Activated CD4-positive, CD25-positive, alpha-beta regulatory T cell treated with anti-CD3 and anti-CD28 coated beads, Interleukin-2, amount 50 U/mL, for 16 hours (primary cell): ENCODE data around the gene FAM131B.
"Not testable (repeated sequence)": the region's sequence is repeated elsewhere in the genome, so short reads cannot be mapped to it uniquely, and the experiment has no call there.

Source experiments
- DNase-seq: peaks from one replicate; pipeline ENCODE4 v3.0.0-alpha.2; 2020; ENCODE audit warnings: low read depth, low spot score

Gene FAM131B

DNA sequence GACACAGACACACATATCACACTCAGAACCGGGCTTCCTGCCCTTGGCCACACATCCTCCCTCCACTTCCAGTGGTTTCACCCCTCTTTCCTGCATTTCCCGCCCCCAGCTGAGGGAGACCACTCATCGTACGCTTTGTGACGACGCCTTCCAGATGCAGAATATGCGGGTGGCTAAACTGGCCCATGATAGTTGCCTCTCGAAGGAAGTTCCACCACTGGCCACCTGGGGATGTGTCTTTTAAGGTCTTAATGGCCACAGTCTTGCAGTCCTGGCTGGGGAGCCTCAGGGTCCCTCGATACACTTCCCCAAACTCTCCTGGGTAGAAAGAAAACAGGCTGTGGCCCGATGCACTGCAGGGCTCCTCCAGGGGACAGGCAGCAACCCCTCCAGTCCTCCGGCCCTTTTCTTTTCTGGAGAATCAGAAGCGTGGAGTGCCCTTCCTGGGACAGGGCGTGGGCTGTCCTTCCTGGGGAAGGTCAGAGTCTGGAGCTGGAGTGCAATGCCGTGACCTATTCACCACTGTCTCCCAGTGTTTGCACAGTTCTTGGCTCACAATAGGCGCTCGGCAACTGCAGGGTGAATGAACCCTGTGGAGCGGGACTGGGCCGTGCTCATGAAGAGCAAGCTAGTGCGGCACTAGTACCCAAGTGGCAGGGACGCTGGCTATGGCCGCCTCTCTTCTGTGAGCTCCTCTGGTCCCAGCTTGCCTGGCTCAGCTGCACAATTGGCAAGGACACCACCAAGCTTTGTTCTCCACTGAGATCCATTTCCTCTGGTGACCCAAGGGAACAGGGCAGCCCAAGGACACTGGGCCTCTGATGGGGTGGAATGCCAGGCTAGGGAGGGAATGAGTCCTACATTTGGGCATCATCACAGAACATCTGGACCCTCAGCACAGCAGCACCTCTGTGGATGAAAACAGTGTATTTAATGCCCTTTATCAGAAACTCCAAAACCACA lies 33.0 kb upstream of the FAM131B start:
- DNase-seq, result no peak

DNA sequence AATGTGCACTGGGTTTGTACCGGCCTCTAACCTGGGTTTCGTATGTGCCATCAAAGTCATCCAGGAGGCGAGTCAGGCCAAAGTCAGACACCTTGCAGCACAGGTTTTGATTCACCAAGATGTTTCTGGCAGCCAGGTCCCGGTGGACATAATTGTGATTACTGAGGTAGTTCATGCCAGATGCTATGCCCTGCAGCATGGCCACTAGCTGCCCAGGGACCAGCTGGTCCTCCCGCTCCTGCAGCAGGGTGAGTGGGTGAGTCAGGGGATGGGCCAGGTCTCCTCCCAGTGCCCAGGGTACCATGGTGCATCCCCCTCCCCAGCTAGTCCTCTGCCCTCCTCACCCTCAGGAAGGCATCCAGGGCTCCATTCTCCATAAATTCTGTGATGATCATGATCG lies 32.3 kb upstream of the FAM131B start:
- DNase-seq, result no peak

DNA sequence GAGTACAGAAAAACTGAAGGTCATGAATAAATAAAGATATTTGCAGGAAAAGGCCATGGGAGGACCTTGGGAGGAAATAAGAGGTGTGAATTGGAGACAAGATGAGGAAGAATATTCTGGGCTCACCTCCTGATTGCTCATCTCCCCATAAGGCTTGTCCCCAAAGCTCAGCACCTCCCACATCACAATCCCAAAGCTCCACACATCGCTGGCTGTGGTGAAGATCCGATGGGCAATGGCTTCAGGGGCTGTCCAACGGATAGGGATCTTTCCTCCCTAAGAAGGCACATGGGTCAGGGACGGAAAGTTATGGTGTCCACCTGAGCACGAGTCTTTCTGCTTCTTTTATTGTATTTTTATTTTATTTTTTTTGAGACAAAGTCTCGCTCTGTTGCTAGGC lies 31.6 kb upstream of the FAM131B start:
- DNase-seq, result no peak

DNA sequence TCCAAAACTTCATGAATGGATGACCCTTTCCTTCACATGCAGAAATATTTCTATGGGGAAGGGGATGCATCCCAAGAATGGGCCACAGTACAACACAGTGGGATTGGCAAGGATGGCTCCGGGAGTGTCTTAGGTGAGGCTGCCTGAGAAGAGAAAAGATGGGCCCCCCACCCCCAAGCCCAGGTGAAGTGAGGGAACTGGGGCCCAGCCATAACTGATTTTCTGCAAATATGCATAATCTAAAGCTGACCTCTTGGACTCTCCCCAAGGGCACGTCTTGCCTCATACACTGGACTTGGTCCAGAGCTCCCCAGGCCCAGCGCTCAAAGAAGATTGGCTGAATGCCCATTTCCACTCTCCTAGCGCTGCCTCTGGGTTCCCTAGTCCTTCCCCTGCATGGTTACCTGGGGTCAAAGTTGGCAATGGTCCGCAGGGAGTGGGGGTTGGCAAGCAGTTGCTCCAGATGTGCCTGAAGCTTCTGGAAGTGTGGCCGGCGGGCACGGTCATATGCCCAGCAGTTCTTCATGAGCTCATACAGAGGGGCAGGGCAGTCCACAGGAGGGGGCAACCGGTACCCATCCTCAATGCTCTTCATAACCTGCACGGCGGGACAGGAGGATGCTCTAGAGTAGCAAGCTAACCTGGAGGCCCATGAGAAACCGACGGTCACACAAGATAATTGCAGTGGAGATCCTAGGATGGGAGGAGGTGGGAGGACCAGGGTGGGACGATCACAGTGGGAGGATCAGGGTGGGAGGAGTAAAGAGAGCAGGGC lies 30.9 kb upstream of the FAM131B start:
- no peak for DNase-seq

DNA sequence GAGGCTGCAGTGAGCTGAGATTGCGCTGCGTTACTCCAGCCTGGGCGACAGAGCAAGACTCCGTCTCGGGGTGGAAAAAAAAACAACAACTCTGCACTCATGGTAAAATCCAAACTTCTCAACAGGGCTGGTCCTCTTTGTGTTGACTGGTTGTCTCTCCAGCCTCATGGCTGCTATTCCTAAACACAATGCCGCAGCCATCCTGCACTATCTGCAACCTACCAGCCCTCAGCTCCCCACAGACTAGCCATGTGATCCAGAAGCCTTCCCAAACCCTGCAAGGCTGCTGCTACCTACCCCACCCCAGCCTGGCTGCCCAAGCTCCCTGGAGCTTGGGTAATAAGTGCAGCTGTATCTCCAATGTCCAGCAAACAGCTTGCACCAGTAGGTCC lies 30.4 kb upstream of the FAM131B start:
- no peak for DNase-seq

DNA sequence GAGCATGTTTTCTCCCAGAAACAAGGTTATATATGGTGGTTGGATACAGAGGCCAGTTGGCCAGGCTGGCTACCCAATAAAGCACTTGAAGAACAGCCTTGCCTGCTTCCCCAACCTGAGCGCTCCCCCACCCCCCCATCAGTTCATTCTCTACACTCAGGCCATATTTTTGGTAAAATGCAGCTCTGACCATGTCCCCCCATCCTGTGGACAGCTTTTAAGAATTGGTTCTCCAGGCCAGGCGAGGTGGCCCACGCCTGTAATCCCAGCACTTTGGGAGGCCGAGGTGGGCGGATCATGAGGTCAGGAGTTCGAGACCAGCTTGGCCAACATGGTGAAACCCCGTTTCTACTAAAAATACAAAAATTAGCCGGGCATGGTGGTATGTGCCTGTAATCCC lies 29.9 kb upstream of the FAM131B start:
- not testable (repeated sequence) for DNase-seq

DNA sequence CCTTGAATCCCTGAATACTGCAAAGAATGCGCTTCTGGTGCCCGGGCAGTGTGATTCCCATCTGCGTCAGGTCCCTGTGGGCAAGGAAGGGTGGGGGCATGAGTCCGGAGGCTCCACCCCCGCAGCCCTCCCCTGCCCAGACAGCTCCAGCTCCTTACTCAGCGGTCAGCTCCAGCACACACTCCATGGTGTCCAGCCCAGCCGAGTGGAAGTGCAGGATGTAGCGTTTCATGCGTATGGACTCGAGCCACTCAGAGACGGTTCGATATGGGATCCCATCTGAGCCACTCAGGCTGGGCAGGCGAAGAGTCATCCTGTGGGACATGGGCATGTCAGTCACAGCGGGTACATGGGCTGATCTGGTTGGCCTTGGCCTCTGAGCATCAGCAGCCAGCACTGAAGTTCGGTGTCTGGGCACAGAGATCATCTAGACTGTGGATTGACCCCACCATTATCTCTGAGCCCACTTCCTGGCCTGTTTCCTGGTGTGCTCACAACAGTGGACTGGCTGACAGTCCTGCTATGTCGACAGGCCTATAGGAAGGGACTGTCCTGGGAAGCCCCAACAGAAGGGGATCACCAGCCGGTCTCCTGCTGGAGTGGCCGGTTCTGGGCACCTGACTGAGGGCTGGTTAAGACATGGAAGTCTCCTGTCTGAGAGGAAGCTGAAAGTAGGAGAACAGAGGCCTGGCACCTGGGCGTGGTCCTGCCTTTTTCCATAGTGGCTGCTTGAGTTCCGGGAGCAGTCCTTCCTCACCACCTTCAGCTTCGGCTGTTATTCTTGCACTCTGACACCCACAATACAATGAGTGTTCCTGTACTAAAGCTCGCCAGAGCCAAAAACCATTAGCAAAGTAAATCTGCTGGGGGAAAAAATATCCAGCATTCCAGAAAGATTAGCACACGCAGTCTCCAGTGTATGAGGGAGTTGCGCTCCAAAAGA lies 29.2 kb upstream of the FAM131B start:
- DNase-seq, result no peak

DNA sequence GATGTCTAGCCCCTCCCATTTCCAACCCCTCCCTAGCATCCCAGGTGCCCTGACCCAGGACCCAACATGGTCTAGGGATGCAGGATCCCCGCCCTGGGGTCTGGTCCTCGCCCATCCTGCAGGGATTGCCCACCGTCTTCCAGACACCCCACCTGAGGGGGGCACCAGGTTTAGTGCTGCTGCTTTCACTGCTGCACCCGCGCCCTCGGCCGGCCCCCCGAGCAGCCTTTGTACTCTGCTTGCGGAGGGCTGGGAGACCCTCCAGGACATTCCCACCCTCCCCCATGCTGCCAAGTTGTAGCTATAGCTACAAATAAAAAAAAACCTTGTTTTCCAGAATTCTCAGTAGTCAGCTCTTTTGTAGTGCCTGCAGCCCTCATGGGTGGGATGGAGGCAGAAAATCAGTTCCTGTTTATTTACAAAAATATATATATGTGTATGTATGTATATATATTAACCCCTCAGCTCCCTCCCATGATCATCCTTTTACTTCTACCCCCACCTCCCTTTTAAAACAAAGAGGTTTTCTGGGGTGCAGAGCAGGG lies 28.3 kb upstream of the FAM131B start:
- no peak for DNase-seq

DNA sequence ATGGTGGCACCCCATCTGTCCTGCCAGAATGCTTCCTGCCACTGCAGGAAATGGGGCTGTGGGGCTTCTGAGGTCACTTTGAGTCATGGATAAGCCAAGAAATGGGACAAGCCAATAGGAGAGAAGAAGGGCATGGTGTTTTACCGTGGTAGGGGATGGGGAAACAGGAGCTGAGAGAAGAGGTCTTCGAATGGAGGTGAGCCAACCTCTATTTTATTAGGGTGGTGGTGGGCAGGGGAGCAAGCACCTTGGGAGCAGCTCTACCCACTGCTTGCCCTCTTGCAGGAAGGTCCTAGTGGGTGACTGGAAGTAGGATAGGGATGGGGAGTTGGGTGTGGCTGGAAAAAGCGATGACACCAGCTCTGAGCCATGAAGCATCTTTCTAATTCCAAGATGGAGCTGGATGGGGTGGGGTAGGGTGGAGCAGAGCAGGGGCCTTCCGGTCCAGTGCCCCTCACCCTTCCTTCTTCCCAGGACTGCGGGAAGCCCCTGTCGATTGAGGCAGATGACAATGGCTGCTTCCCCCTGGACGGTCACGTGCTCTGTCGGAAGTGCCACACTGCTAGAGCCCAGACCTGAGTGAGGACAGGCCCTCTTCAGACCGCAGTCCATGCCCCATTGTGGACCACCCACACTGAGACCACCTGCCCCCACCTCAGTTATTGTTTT lies 27.7 kb upstream of the FAM131B start:
- DNase-seq, result no peak

DNA sequence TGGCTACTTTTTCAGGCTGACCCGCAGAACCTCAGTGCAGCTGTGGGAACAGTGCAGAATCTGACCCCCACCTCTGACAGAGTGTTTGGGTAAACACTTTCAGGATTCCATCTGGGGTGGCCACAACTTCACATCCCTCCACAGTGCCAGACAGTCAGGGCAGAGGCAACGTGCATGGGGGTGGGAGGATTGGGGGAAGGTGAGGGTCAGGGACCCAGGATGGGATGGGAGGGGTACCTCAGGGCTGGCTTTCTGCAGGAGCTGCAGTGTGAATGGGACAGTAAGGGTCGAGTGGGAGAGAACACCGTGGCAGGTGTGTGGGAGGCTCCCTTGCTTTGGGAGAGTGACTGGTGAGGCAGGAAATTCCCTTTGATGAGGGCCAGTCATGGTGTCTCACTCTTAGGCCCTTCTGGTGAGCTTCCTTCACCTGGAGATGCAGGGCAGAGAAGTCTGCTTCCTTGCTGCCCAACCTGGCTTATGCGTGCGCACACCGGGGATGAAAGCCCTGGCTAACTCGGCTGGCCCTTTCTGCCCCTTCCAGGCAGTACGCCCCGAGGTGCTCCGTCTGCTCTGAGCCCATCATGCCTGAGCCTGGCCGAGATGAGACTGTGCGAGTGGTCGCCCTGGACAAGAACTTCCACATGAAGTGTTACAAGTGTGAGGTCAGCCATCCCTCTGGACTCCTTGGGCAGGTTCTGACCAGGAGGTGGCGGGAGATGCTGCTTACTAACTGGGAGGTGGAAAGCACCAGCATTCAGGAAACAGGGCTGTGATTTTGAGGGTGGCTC lies 27.0 kb upstream of the FAM131B start:
- DNase-seq, result no peak

DNA sequence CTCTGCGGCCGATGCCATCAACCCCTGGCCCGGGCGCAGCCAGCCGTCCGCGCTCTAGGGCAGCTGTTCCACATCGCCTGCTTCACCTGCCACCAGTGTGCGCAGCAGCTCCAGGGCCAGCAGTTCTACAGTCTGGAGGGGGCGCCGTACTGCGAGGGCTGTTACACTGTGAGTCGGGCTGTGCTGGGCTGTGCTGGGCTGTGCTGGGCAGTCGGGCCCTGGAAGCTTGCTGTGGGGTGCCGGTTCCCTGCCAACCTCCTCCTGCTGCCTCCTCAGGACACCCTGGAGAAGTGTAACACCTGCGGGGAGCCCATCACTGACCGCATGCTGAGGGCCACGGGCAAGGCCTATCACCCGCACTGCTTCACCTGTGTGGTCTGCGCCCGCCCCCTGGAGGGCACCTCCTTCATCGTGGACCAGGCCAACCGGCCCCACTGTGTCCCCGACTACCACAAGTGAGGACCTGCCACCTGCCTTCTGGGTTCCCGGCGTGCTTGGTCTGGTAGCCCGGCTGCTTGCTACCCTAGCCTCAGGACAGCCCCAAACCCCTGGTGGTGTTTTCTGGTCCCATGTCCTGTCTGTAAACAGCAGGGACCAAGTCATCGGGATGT lies 26.1 kb upstream of the FAM131B start:
- DNase-seq, result no peak

DNA sequence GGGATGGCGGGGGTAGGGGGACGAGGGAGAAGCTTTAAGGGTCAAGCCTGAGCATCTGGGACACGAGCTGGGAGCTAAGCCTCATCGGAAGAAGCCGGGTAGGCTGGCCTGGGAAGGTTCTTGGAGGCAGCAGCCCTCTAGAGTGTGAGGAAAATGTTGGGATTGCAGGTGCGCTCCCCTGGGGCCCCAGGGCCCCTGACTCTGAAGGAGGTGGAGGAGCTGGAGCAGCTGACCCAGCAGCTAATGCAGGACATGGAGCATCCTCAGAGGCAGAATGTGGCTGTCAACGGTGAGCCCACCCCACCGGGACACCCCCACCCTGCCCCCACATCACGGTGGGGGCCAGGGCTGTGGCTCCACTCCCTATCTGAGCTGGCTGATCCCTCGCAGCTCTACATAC lies 25.5 kb upstream of the FAM131B start:
- no peak for DNase-seq

DNA sequence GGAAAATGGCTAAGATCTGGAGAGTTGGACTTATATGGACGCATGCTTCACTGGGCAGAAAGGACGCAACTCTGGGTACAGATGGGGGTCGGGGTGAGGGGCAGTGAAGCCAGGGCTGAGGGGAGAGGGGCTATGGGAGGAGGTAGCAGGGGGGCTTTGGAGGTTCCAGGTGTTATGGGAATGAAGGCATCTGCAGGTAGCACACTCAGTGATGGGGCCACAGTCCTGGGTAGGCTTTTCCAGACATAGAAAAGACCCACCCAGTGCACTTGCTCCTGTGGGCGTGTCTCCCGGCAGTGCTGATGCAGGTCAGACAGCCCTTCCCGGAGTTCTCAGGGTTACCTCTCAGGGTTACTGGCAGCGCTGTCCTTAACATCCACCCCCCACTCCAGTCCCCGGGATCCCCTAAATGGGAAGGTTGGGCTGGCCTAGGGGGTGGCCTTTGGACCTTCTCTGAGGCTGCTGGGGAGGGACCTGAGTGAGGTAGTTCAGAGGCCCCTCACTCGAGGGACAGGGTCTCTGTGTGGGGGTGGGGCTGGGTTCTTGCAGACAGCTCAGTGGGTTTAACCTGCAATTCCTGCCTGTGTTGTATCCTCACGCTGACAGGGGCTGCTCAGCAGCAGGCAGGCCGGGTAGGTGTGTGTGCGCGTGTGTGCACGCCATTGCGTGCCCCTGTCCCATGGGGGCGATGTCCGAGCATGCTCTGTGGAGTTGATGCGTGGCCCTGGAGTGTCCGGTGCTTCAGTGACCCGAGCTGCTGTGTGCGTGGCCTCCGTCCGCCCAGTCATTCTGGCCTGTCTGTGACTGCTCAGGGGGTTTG lies 24.9 kb upstream of the FAM131B start:
- DNase-seq, result no peak

DNA sequence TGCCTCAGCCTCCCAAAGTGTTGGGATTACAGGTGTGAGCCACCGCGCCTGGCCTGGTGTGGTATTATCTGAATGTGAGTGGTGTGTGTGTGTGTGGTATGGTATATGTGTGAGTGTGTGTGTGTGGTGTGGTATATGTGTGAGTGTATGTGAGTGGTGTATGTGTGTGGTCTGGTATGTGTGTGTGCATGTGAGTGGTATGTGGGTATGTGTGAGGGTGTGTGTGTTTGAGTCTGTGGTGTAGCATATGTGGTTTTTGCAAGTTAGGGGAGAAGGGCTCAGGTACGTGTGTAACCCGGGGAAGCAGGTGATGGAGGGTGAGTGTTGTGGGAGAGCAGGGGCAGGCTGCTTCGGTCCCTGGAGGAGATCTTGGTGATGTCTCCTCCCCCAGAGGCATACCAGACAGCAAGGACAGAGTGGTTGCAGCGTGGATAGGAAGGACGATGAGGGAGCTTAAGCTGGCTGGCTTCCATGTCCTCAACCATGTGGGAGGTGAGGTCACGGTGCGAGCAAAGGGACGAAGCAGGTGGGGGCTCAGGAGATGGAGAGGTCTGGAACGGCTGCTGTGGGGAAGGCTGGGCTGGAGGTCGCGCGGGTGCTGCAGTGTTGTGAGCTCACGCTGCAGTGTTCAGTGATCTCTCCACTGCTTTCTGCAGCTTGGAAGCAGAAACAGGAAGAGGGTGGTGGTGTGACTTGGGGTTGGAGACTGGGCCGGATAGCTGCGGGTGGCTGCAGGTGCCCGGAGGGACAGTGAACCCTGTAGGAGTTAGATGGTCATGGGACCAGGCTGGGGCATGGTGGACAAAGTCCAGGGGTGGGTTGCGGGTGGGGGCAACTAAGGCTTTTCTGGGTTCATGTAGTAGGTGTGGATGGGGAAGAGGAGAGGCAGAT lies 23.6 kb upstream of the FAM131B start:
- DNase-seq, result no peak

DNA sequence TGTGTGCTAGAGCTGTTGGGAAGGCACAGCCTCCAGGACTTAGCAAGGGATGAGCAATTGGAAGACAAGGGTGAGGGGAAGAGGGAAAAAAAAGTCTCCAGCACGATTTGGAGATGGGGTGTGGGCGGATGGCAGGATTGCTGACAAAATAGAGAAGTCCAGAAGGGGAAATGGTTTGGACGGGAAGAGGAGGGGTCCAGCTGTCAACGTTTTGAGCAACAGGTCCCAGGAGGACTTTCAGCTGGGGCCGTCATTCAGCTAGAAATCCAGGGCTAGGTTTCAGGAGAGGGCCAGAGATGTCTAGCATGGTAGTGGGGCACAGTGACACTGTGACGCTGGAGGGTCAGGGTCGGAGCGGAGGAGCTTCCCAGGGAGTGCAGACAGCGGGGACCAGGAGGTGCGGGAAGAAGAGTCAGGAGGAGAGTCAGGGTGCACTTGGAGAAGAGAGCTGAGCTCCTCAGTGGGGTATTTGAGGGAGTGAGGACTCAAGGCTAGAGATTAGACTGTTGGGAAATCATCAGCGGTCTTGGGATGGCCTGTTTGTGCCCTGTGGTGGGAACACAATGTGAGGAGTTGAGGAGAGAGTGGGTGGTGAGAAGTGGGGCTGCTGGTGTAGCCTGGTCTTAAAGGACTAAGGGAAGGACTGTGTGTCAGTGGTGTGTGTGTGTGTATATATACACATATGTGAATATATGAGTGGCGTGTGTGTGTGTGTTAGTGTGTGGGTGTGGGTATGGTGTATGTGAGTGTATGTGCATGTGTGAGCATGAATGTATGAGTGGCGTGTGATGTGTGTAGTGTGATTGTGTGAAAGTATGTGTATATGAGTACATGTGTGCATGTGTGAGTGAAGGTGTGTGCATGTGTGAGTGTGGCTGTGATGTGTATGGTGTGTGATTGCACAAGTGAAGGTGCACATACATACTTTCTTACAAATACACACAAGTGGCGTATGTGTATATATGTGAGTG lies 22.4 kb upstream of the FAM131B start:
- DNase-seq, result no peak

DNA sequence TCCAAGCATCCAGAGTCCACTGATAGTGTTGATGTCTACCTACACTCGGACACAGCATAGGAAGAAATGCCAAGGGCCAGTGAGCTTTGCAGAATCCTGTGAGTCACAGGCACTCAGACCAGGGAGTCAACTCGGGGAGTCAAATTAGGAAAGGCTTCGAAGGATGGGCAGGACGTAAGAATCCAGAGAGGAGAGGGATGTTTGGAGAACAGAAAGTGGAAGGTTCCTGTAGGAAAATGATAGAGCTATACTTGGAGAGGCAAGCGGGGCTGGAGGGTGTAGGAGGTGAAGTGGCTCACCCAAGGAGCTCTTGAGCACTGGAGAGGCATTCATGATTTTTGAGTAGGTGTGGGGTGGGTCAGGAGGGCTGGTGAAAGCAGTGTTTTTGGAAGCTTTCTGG lies 21.6 kb upstream of the FAM131B start:
- no peak for DNase-seq

DNA sequence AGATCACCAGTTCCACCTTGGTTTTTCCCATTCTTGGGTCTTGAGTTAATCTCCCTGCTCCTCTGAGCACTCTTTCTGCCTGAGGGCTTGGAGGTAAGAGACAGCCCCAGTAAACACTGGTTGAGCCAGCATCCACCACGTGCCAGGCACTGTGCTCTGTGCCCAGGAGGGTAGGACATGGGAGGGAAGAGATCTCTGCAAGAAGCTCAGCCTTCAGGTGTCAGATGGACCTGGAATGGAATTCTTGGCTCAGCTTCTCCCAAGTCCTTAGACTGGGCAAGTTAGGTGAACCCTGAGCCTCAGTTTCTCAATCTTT lies 21.1 kb upstream of the FAM131B start:
- DNase-seq, result no peak
